ENCODE measurements around the gene MAP2K5. TPM values are rescaled to one million over a fixed set of nuclear protein-coding genes. Genes with fewer than 3 reads are reported as not detected.

Gene MAP2K5
- total RNA-seq, 1 experiment from 2014 or later, result 15.0 TPM

DNA sequence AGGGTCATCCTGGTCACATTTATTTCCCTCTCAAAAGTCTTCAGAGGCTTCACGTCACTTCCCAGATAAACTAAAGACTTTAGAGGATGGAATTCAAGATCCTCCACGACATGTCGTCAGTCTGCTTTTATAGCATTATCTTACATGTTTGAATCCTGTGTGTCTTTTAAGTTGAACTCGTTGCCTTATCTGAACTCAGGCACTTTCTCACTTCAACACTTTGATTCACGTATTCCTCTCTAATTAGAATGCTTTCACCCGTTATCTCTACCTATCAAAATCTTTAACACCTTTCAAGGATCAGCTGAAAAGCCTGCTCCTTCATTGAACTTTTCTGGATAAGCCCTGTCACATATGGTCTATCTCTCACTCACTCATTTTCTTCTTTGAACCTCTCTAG is 97.1 kb downstream of the MAP2K5 start:
- no peaks in the 10 kb centered on the region for H3K27me3 ChIP-seq (ENCODE audit: insufficient read depth, low read length)
- Mint-ChIP-seq H3K27ac (no peak overlapping the region), H3K27me3 (ENCODE audit: low read depth) (no peaks in the 10 kb centered on the region), H3K9me3 (peaks cover 3 to 4% of the 10 kb centered on the region in 2 experiments; a peak in 3 of 5 replicates), H3K4me3 (no peak overlapping the region), H3K36me3 (ENCODE audit: insufficient read depth in 1 of 3, low read depth in 3 of 3) (peaks cover 0 to 16% (median 14%) of the 10 kb centered on the region in 3 experiments; a peak in 4 of 7 replicates), H3K4me1 (peaks cover 14 to 16% of the 10 kb centered on the region in 2 experiments)
- H2AK5ac ChIP-seq (ENCODE audit: insufficient read length, low read length), result no peak overlapping the region
- no peaks in the 10 kb centered on the region for H3K9me3 ChIP-seq (ENCODE audit: control insufficient read depth, low read depth, low read length)
- no peak overlapping the region for H3K56ac ChIP-seq (ENCODE audit: insufficient read length, low read depth, low read length)
- no peak overlapping the region for H3K4me2 ChIP-seq (ENCODE audit: insufficient read depth, insufficient read length, low read length)
- H3K79me2 ChIP-seq (ENCODE audit: insufficient read depth, low read length), result no peaks in the 10 kb centered on the region
- no peak overlapping the region for H3T11ph ChIP-seq (ENCODE audit: low read length)
- TF ChIP-seq, protein P1, sequence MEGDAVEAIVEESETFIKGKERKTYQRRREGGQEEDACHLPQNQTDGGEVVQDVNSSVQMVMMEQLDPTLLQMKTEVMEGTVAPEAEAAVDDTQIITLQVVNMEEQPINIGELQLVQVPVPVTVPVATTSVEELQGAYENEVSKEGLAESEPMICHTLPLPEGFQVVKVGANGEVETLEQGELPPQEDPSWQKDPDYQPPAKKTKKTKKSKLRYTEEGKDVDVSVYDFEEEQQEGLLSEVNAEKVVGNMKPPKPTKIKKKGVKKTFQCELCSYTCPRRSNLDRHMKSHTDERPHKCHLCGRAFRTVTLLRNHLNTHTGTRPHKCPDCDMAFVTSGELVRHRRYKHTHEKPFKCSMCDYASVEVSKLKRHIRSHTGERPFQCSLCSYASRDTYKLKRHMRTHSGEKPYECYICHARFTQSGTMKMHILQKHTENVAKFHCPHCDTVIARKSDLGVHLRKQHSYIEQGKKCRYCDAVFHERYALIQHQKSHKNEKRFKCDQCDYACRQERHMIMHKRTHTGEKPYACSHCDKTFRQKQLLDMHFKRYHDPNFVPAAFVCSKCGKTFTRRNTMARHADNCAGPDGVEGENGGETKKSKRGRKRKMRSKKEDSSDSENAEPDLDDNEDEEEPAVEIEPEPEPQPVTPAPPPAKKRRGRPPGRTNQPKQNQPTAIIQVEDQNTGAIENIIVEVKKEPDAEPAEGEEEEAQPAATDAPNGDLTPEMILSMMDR (conservative IDR thresholded peaks at IDR 0.05), result no peak
- H3K14ac ChIP-seq (ENCODE audit: insufficient read depth, low read length), result no peak overlapping the region
- H3K4ac ChIP-seq (ENCODE audit: low read depth, low read length), result no peak overlapping the region
- no peaks in the 10 kb centered on the region for H3K23me2 ChIP-seq (ENCODE audit: insufficient read length, low read depth, low read length, poor library complexity, severe bottlenecking)
- no peak overlapping the region for H2BK120ac ChIP-seq (ENCODE audit: low read depth, low read length, poor library complexity, severe bottlenecking)
- 100% methylated on average over 2 of the region's 6 CpGs for WGBS (ENCODE audit: extremely low coverage, insufficient read length, low lambda C conversion rate)
- H4K20me1 ChIP-seq (ENCODE audit: control insufficient read depth, insufficient read depth, insufficient read length), result no peaks in the 10 kb centered on the region
- no peaks in the 10 kb centered on the region for H3K4me1 ChIP-seq (ENCODE audit: insufficient read depth, low read length)
- H4K91ac ChIP-seq (ENCODE audit: insufficient read length, low read depth, low read length), result no peak overlapping the region
- DNase-seq, result no peak
- H2AFZ ChIP-seq (ENCODE audit: low read length), result no peak overlapping the region
- no peak overlapping the region for H2BK5ac ChIP-seq (ENCODE audit: insufficient read length, low read length)
- no peak overlapping the region for H3K18ac ChIP-seq (ENCODE audit: insufficient read length, low read depth, low read length)
- H2BK15ac ChIP-seq (ENCODE audit: low read depth, low read length), result no peak overlapping the region
- no peak overlapping the region for H4K5ac ChIP-seq (ENCODE audit: insufficient read length, low read depth, low read length)
- H3K79me1 ChIP-seq (ENCODE audit: insufficient read depth, low read depth, low read length, poor library complexity, severe bottlenecking), result no peaks in the 10 kb centered on the region
- H4K8ac ChIP-seq (replicated peaks; ENCODE audit: insufficient read length, low read depth, low read length), result no peak overlapping the region
- H2BK20ac ChIP-seq (ENCODE audit: low read depth, low read length, poor library complexity, severe bottlenecking), result no peak overlapping the region
- H3K9ac ChIP-seq (ENCODE audit: extremely low read depth, insufficient read length, low read length), result no peak overlapping the region
- no peak overlapping the region for H3K23ac ChIP-seq (ENCODE audit: insufficient read length, low read depth, low read length)
- H3K27ac ChIP-seq (ENCODE audit: insufficient read length, low read depth, low read length), result no peak overlapping the region
- H2BK12ac ChIP-seq (ENCODE audit: insufficient read length, low read depth, low read length), result no peak overlapping the region
